Activated T-helper 2 cell treated with anti-CD3 and anti-CD28 coated beads, Interferon-gamma antibody, Interleukin-2, Interleukin-4, amounts not matched to agents 10 μg/mL and 5 μg/mL and 100 μg/mL, durations not matched to agents 14 hours and 24 hours and 36 hours (primary cell): ENCODE results near the gene ACTG2. TPM values are rescaled to one million over a fixed set of nuclear protein-coding genes. Genes with fewer than 3 reads are reported as not detected.

Experiments
- DNase-seq: peaks from one replicate; pipeline ENCODE4 v3.0.0; 2021; ENCODE audit warnings: low spot score
- H3K27ac Mint-ChIP-seq: one replicate; pipeline ENCODE4 v1.8.0; 2021; ENCODE audit warnings: mixed read lengths
- H3K27me3 Mint-ChIP-seq: one replicate; pipeline ENCODE4 v1.8.0; 2021; ENCODE audit warnings: low read depth, mixed read lengths
- H3K36me3 Mint-ChIP-seq: one replicate; pipeline ENCODE4 v1.8.0; 2021; ENCODE audit warnings: low read depth, mixed read lengths
- H3K4me1 Mint-ChIP-seq: one replicate; pipeline ENCODE4 v1.8.0; 2021; ENCODE audit warnings: low read depth, mixed read lengths
- H3K4me3 Mint-ChIP-seq: one replicate; pipeline ENCODE4 v1.8.0; 2021; ENCODE audit warnings: low read depth, mild to moderate bottlenecking, moderate library complexity, mixed read lengths
- H3K9me3 Mint-ChIP-seq: one replicate; pipeline ENCODE4 v1.8.0; 2021; ENCODE audit warnings: mixed read lengths
- intact Hi-C: fragments of 100-400 bp; cut with micrococcal nuclease; formaldehyde crosslinking; loops from one replicate; pipeline ENCODE4 v1.15.1; 2023
- total RNA-seq: library from RNA; stranded (reverse); gene quantifications from 2 replicates; pipeline ENCODE4 v1.2.3, GENCODE V29; 2022

Gene ACTG2
- total RNA-seq, 1 donor from 2014 or later: 0.14 TPM

DNA sequence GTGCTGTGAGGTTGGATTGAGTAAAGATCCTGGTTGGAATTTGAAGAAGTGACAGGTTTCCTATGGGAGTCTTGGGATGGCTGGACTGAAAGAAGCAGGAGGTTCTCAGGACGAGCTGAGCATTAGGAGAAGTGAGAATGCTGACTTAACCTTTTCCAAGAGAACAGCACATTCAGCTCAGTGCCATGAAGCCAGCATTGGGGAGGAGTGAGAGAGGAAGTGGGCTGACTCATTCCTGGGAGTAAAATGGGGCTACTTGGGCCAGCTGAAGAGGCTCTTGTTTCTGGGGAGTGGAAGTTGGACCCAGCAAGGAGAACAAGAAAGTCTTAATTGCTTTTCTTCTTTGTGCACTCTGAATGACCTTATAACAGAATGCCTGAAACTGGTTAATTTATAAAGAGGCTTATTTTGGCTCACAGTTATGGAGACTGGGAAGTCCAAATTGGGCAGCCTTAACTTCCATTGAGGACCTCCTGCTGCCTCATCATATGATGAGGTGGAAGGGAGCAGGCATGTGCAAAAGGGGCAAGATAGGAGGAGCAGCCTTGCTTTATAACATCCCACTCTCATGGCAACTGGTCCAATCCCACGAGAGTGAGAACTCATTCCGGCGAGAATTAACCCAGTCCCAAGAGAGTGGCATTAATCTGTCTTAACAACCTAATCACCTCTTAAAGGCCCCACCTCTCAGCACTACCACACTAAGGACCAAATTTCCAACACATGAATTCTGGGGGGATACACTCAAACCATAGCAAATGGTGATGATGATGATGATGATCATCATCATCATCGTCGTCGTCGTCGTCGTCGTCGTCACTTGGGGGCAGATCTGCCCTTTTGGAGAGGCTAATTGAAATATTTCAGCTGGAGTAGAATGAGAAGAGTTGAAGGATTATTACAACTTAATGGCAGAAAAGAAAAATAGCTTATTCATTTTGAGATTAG lies 60.0 kb downstream of the ACTG2 start:
- intact Hi-C loops: no loop called here
- DNase-seq: no peak
- H3K9me3 Mint-ChIP-seq: no peaks in the 10 kb centered on the region
- no peak overlapping the region for H3K4me3 Mint-ChIP-seq
- H3K27me3 Mint-ChIP-seq: no peaks in the 10 kb centered on the region
- H3K27ac Mint-ChIP-seq: peak overlapping the region; percentile 22
- H3K4me1 Mint-ChIP-seq: peaks cover 58% of the 10 kb centered on the region
- peaks cover 74% of the 10 kb centered on the region for H3K36me3 Mint-ChIP-seq

DNA sequence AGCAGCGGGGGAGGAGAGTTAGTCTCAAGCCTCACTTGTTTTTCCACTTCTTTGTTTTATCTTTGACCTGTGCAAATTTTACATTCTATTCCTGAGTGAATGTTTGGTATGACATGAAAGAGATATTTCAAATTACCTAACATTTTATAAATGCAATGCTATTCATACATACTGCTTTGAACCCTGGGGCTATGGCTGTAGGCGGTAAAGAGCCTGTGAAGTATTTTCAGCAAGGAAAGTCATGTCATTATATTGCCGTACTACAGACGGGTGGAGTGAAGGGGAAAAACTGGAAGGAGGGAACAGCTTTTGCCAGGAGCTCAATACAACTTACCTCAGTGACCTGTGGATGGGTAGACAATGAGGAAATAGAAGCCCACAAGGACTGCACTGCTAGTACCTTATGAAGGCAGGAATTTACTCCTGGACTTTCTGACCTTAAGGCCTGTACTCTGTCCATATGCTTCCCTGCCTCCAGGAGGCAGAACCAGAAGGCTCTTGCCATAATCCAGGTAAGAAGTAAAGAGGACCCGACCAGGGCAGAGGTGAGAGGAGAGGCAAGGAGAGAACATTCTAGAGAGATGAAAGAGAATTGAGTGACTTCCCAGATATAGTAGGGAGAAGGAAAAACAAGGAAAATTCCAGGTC lies 63.5 kb downstream of the ACTG2 start:
- Mint-ChIP-seq H3K27me3 (no peaks in the 10 kb centered on the region), H3K27ac (no peak overlapping the region), H3K9me3 (no peaks in the 10 kb centered on the region), H3K36me3 (peaks cover 75% of the 10 kb centered on the region), H3K4me1 (peaks cover 33% of the 10 kb centered on the region), H3K4me3 (no peak overlapping the region)
- intact Hi-C loops: no loop called here
- DNase-seq: no peak

DNA sequence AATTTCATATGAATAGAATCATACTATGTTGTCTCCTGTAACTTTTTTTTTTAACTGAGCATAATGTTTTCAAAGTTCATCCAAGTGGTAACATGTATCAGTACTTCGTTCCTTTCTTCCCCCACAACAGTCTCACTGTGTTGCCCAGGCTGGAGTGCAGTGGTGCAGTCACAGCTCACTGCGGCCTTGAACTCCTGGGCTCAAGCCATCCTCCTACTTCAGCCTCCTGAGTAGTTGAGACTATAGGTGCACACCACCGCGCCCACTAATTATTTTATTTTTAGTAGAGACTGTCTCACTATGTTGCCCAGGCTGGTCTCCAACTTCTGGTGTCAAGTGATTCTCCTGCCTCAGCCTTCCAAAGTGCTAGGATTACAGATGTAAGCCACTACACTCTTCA lies 68.5 kb downstream of the ACTG2 start:
- DNase-seq: no peak
- intact Hi-C loops: loop anchor here (5.0 kb wide), 1 partner anchor 41 kb away; no protein-coding TSS in a partner anchor
- H3K27me3 Mint-ChIP-seq: no peaks in the 10 kb centered on the region
- H3K4me3 Mint-ChIP-seq: no peak overlapping the region
- H3K36me3 Mint-ChIP-seq: peaks cover 55% of the 10 kb centered on the region
- H3K9me3 Mint-ChIP-seq: peaks cover 7% of the 10 kb centered on the region
- H3K4me1 Mint-ChIP-seq: peaks cover 46% of the 10 kb centered on the region
- H3K27ac Mint-ChIP-seq: no peak overlapping the region

DNA sequence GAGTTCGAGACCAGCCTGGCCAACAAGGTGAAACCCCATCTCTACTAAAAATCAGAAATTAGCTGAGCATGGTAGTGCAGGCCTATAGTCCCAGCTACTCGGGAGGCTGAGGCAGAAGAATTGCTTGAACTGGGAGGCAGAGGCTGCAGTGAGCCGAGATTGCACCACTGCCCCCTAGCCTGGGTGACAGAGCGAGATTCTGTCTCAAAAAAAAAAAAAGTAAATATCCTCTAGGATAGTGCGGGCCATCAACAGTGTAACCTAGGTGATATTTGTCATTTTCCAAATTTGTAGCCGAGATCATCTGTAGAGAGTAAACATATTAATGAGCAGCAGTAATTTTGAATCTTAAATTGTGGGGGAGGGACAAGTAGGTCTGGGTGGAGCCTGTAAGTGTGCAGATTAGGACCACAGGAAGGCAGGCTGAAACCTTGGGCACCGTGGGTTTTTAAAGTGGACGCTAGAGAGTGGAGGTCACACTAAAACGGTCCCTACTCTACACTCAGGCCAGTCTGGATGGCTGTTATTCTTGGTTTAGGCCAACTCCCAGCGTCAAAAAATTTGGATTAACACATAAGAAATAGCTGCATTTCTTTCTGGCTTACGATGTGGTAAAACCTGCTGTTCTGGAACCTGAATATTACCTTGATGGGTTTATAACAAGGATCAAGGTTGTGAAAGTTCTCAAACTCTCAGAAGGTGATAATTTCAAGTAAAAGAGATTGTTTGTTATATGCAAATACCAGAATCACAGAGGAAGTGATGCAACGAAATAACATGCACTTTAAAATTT lies 69.2 kb downstream of the ACTG2 start:
- H3K36me3 Mint-ChIP-seq: peaks cover 47% of the 10 kb centered on the region
- peaks cover 7% of the 10 kb centered on the region for H3K9me3 Mint-ChIP-seq
- no peaks in the 10 kb centered on the region for H3K27me3 Mint-ChIP-seq
- intact Hi-C loops: loop anchor here (2.0 to 5.0 kb wide), 3 partner anchors 17 to 40 kb away; no protein-coding TSS in a partner anchor
- peaks cover 44% of the 10 kb centered on the region for H3K4me1 Mint-ChIP-seq
- H3K27ac Mint-ChIP-seq: no peak overlapping the region
- H3K4me3 Mint-ChIP-seq: no peak overlapping the region
- DNase-seq: no peak

DNA sequence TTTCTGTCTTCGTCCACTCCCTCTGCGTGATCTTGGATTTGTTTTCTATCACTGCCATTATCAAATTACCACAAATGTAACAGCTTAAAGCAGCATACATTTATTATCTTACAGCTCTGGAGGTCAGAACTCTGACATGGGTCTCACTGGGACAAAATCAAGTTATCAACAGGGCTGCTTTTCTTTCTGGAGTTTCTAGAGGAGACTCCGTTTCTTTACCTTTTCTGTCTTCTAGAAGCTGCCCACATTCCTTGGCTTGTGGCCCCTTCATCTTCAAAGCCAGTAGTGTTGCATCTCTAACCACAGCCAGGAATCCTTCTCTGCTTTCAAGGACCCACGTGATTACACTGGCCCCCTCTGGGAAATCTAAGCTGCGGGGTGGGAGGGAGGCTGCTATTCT lies 70.0 kb downstream of the ACTG2 start:
- Mint-ChIP-seq H3K27ac (peak overlapping the region; percentile 42), H3K9me3 (peaks cover 7% of the 10 kb centered on the region), H3K27me3 (no peaks in the 10 kb centered on the region), H3K36me3 (peaks cover 43% of the 10 kb centered on the region), H3K4me1 (peaks cover 42% of the 10 kb centered on the region), H3K4me3 (no peak overlapping the region)
- intact Hi-C loops: loop anchor here (1.0 to 5.0 kb wide), 4 partner anchors 18 to 40 kb away; no protein-coding TSS in a partner anchor
- no peak for DNase-seq

DNA sequence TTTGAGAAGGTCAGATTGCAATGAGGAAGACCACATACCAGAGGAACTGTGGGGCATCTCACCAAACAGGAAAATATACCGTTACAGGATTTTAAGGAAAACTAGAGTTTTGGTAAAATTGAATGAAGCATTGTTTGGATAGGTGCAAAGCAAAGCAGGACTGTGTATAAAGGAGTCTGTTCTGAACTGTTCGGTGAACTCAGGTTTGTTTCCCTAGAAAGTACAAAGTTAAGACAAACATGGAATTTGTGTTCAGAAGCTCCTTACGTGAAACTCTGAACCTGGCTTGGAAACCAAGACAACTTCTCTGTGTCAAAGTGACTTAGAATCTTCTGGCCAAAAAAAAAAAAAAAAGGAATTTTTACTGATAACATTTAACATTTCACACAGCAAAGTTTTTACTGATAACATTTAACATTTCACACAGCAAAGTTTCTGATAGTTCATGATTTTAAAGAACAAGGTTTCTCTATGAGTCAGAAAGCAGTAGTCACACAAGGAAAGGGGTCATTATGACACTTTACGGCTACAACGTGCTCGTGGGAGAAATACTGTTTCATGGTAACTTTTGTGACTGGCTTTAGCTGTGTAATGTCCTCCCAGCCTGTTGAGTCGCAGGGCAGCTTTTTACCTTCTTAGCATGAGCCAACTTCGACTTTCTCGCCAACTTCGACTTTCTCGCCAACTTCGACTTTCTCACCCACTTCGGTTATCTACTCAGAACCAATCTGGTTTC lies 70.7 kb downstream of the ACTG2 start:
- Mint-ChIP-seq H3K4me3 (peak overlapping the region; percentile 27), H3K4me1 (peaks cover 43% of the 10 kb centered on the region), H3K27me3 (no peaks in the 10 kb centered on the region), H3K27ac (peak overlapping the region; percentile 88), H3K36me3 (peaks cover 36% of the 10 kb centered on the region), H3K9me3 (peaks cover 7% of the 10 kb centered on the region)
- intact Hi-C loops: loop anchor here (1.0 to 5.0 kb wide), 6 partner anchors 15 to 39 kb away; no protein-coding TSS in a partner anchor
- DNase-seq: peak; percentile 20

DNA sequence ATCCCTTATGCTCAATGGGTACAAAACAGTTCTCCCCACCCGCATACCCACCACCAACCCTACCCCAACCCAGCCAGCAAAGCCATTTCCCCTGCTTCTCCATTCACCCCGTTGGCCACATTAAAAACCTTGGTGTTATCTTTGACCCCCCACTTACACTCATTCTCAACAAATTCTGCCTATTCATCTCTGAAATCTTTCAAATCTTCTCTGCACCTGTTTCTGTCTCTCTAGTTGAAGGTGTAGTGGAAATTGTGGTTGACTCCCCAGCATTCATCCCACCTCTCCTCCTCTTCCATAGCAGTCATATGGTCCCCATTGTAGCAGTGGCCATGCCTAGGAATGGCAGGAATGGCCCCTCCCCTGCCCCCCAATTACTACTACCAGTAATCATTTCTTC lies 71.4 kb downstream of the ACTG2 start:
- peak overlapping the region; percentile 88 for H3K27ac Mint-ChIP-seq
- intact Hi-C loops: loop anchor here (2.0 to 5.0 kb wide), 3 partner anchors 15 to 38 kb away; no protein-coding TSS in a partner anchor
- H3K9me3 Mint-ChIP-seq: peaks cover 7% of the 10 kb centered on the region
- H3K4me3 Mint-ChIP-seq: peak overlapping the region; percentile 27
- peaks cover 42% of the 10 kb centered on the region for H3K4me1 Mint-ChIP-seq
- H3K36me3 Mint-ChIP-seq: peaks cover 29% of the 10 kb centered on the region
- H3K27me3 Mint-ChIP-seq: no peaks in the 10 kb centered on the region
- no peak for DNase-seq

DNA sequence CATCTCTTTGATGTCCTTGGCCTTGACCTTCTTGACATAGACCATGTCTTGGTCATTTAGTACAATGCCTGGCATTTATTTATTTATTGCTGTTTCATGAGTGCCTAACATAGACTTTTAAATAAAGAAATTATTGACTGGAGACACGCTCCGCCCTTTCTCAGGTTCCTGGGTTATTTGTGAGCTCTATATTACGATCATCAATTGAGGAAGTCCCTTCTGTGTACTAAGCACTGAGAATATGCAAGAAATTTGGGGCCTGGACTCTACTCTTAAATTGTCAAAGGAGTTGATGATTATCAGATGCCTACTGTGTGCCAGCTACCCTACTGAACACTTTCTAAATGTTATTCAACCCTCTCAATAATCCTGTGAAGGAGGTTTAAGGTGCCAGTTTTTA lies 72.2 kb downstream of the ACTG2 start:
- Mint-ChIP-seq H3K4me3 (no peak overlapping the region), H3K36me3 (peaks cover 22% of the 10 kb centered on the region), H3K27ac (peak overlapping the region; percentile 88), H3K4me1 (peaks cover 50% of the 10 kb centered on the region), H3K9me3 (peaks cover 7% of the 10 kb centered on the region), H3K27me3 (no peaks in the 10 kb centered on the region)
- no peak for DNase-seq
- intact Hi-C loops: loop anchor here (2.0 kb wide), 2 partner anchors 14 to 26 kb away; no protein-coding TSS in a partner anchor

DNA sequence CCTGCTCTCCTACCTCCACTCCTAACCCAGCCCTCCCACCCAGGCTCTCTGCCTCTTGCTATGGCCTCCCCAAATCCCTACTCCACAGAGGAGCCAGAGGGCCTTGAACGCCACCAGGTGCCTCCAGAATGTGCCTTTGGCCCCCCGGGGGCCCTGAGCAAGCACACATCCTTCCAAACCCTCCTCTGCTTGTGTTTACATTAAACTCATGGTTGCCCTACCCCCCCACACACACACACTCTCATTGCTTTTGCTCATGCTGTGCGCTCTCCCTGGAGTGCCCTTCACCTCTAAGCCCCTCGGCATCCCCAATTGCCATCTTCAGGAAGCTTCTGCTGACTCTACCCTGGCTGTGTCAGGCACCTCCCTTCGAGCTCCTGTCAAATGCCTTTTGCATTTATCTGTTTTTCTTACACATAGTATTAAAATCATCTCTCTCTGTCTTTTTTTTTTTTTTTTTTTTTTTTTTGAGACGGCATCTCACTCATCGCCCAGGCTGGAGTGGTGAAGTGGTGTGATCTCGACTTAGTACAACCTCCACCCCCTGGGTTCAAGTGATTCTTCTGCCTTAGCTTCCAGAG lies 75.6 kb downstream of the ACTG2 start:
- Mint-ChIP-seq H3K27ac (no peak overlapping the region), H3K27me3 (no peaks in the 10 kb centered on the region), H3K4me3 (no peak overlapping the region), H3K9me3 (no peaks in the 10 kb centered on the region), H3K4me1 (peaks cover 70% of the 10 kb centered on the region), H3K36me3 (peaks cover 4% of the 10 kb centered on the region)
- intact Hi-C loops: no loop called here
- no peak for DNase-seq

DNA sequence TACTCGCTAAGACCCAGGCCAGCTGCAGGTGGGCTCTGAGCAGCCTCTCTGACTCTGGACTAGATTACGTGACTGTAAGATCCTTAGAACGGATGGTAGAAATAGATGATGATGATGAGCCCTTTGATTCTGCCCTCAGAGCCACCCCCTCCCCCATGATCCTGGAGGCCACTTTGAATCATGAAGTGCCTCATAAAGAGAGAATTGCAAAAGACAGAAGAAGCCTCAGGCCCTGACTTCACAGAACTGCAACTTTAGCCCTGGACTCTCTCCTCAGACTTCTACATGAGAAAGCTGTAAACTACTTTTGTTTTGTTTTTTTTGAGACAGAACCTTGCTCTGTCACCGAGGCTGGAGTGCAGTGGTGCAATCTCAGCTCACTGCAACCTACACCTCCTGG lies 76.5 kb downstream of the ACTG2 start:
- Mint-ChIP-seq H3K4me3 (no peak overlapping the region), H3K36me3 (peaks cover 3% of the 10 kb centered on the region), H3K27me3 (no peaks in the 10 kb centered on the region), H3K9me3 (no peaks in the 10 kb centered on the region), H3K27ac (no peak overlapping the region), H3K4me1 (peaks cover 64% of the 10 kb centered on the region)
- no peak for DNase-seq
- intact Hi-C loops: no loop called here
